CD4-positive, alpha-beta T cell (primary cell): ENCODE data around the gene ADAMTS20. TPM values are rescaled to one million over a fixed set of nuclear protein-coding genes. Genes with fewer than 3 reads are reported as not detected.

Experiments
- ATAC-seq: fragments of 200-7000 bp; cut with Tn5 transposase; one replicate; pipeline ENCODE4 v1.10.0; 2022; ENCODE audit warnings: mild to moderate bottlenecking; ENCODE audit not compliant: poor library complexity
- CTCF ChIA-PET: fragments of 350-600 bp; sonication (Branson Sonifier 250); formaldehyde crosslinking; loops from one replicate; lab custom pipeline; 2021; ENCODE audit warnings: antibody characterized with exemption, inconsistent platforms; lab: Charles Lee
- POLR2A ChIA-PET: fragments of 350-600 bp; sonication (Branson Sonifier 250); formaldehyde crosslinking; loops from one replicate; lab custom pipeline; 2021; ENCODE audit warnings: antibody characterized with exemption, inconsistent platforms; lab: Charles Lee
- DNase-seq, 14 experiments: peaks; one replicate each; pipeline ENCODE4 v3.0.0-alpha.2; 2013 to 2020; ENCODE audit warnings: mixed read lengths in 2 of 14
- H3K27ac ChIP-seq, 2 donors: one replicate each; pipeline versions ENCODE4 v1.5.1 to v1.7.0; 2013; ENCODE audit warnings: low read length in 2 of 2, low read depth in 1 of 2, mild to moderate bottlenecking in 1 of 2
- H3K27me3 ChIP-seq, 2 experiments: 1 replicate in 1 of 2; 2 replicates in 1 of 2; pipeline versions ENCODE4 v1.6.1 to v1.7.0; 2013; ENCODE audit warnings: low read length in 2 of 2, control low read depth in 1 of 2, mild to moderate bottlenecking in 1 of 2, moderate library complexity in 1 of 2; ENCODE audit not compliant: insufficient read depth in 2 of 2, control insufficient read depth in 1 of 2
- H3K36me3 ChIP-seq: one replicate; pipeline ENCODE4 v1.6.1; 2013; ENCODE audit warnings: low read length, control low read depth; ENCODE audit not compliant: insufficient read depth
- H3K4me1 ChIP-seq: one replicate; pipeline ENCODE4 v1.6.1; 2013; ENCODE audit warnings: low read length, control low read depth; ENCODE audit not compliant: insufficient read depth
- H3K4me3 ChIP-seq: one replicate; pipeline ENCODE4 v1.5.1; 2013; ENCODE audit warnings: mild to moderate bottlenecking, low read length, moderate library complexity
- H3K9me3 ChIP-seq, 2 experiments: 1 replicate in 1 of 2; 2 replicates in 1 of 2; pipeline versions ENCODE4 v1.6.1 to v1.7.0; 2013; ENCODE audit warnings: low read length in 2 of 2, mild to moderate bottlenecking in 2 of 2, control low read depth in 1 of 2, moderate library complexity in 1 of 2; ENCODE audit not compliant: control insufficient read depth in 1 of 2, insufficient read depth in 1 of 2
- H3K27ac Mint-ChIP-seq: one replicate; pipeline ENCODE4 v1.8.0; 2020; ENCODE audit warnings: mixed read lengths
- H3K27me3 Mint-ChIP-seq: one replicate; pipeline ENCODE4 v1.8.0; 2021; ENCODE audit warnings: mixed read lengths
- H3K36me3 Mint-ChIP-seq: one replicate; pipeline ENCODE4 v1.8.0; 2021; ENCODE audit warnings: low read depth, mixed read lengths
- H3K4me1 Mint-ChIP-seq: one replicate; pipeline ENCODE4 v1.8.0; 2021; ENCODE audit warnings: low read depth, mixed read lengths
- H3K4me3 Mint-ChIP-seq: one replicate; pipeline ENCODE4 v1.8.0; 2020; ENCODE audit warnings: mild to moderate bottlenecking, mixed read lengths
- H3K9me3 Mint-ChIP-seq: one replicate; pipeline ENCODE4 v1.8.0; 2020; ENCODE audit warnings: mixed read lengths
- intact Hi-C, 2 experiments: fragments of 100-400 bp; cut with DNase I in 1 of 2; cut with micrococcal nuclease in 1 of 2; formaldehyde crosslinking; loops; one replicate each; pipeline versions ENCODE4 v1.15.1 to v1.9.0; 2023 to 2025; cut with DNase I, micrococcal nuclease
- total RNA-seq, 174 experiments: library from RNA in 2 of 174; stranded (reverse) in 2 of 174; gene quantifications; one replicate each; pipeline ENCODE4 v1.2.3 and lab custom pipeline; 2021 to 2026
- TF ChIP-seq, protein P1 (sequence below): fragments of 200-600 bp; IDR thresholded peaks from one replicate; pipeline ENCODE4 v1.8.0; 2022; ENCODE audit warnings: antibody characterized with exemption, mild to moderate bottlenecking

The ADAMTS20 gene
- total RNA-seq, 2 experiments from 2014 or later, result not detected

- Mint-ChIP-seq H3K9me3 (no peaks in the 10 kb centered on the region), H3K27me3 (no peaks in the 10 kb centered on the region), H3K4me3 (no peak overlapping the region), H3K4me1 (no peaks in the 10 kb centered on the region), H3K36me3 (no peaks in the 10 kb centered on the region), H3K27ac (no peak overlapping the region)
- Histone ChIP-seq H3K4me3 (no peak overlapping the region), H3K4me1 (no peaks in the 10 kb centered on the region), H3K9me3 (peaks cover 4 to 8% of the 10 kb centered on the region in 2 experiments), H3K36me3 (no peaks in the 10 kb centered on the region), H3K27me3 (no peaks in the 10 kb centered on the region), H3K27ac (no peak overlapping the region)
- no peak for DNase-seq
- POLR2A ChIA-PET, result no interaction called here
- TF ChIP-seq, protein P1, sequence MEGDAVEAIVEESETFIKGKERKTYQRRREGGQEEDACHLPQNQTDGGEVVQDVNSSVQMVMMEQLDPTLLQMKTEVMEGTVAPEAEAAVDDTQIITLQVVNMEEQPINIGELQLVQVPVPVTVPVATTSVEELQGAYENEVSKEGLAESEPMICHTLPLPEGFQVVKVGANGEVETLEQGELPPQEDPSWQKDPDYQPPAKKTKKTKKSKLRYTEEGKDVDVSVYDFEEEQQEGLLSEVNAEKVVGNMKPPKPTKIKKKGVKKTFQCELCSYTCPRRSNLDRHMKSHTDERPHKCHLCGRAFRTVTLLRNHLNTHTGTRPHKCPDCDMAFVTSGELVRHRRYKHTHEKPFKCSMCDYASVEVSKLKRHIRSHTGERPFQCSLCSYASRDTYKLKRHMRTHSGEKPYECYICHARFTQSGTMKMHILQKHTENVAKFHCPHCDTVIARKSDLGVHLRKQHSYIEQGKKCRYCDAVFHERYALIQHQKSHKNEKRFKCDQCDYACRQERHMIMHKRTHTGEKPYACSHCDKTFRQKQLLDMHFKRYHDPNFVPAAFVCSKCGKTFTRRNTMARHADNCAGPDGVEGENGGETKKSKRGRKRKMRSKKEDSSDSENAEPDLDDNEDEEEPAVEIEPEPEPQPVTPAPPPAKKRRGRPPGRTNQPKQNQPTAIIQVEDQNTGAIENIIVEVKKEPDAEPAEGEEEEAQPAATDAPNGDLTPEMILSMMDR, result no peak
- CTCF ChIA-PET, result no interaction called here
- intact Hi-C loops, result no loop called here
- no peak for ATAC-seq
Observed at GRCh38 chr12:43332977-43333640, 218.9 kb downstream of the ADAMTS20 start.

GRCh38 chr12:43331935-43332334 is 220.1 kb downstream of the ADAMTS20 start:
- H3K27ac ChIP-seq, result no peak overlapping the region
- CTCF ChIA-PET, result no interaction called here
- H3K36me3 ChIP-seq, result no peaks in the 10 kb centered on the region
- no peak overlapping the region for H3K27ac Mint-ChIP-seq
- H3K36me3 Mint-ChIP-seq, result no peaks in the 10 kb centered on the region
- POLR2A ChIA-PET, result no interaction called here
- no peaks in the 10 kb centered on the region for H3K4me1 ChIP-seq
- TF ChIP-seq, protein P1, result no peak
- H3K4me3 ChIP-seq, result no peak overlapping the region
- no peak for ATAC-seq
- H3K9me3 ChIP-seq, result peaks cover 4 to 8% of the 10 kb centered on the region in 2 experiments
- H3K27me3 Mint-ChIP-seq, result no peaks in the 10 kb centered on the region
- H3K27me3 ChIP-seq, result no peaks in the 10 kb centered on the region
- intact Hi-C loops, result no loop called here
- no peaks in the 10 kb centered on the region for H3K9me3 Mint-ChIP-seq
- H3K4me1 Mint-ChIP-seq, result no peaks in the 10 kb centered on the region
- no peak overlapping the region for H3K4me3 Mint-ChIP-seq
- no peak for DNase-seq

- intact Hi-C loops, result no loop called here
- no peak overlapping the region for H3K27ac Mint-ChIP-seq
- Histone ChIP-seq H3K27ac (no peak overlapping the region), H3K4me3 (no peak overlapping the region), H3K9me3 (peaks cover 4 to 8% of the 10 kb centered on the region in 2 experiments), H3K27me3 (no peaks in the 10 kb centered on the region), H3K4me1 (no peaks in the 10 kb centered on the region), H3K36me3 (no peaks in the 10 kb centered on the region)
- no peaks in the 10 kb centered on the region for H3K27me3 Mint-ChIP-seq
- H3K9me3 Mint-ChIP-seq, result no peaks in the 10 kb centered on the region
- no peak overlapping the region for H3K4me3 Mint-ChIP-seq
- TF ChIP-seq, protein P1, result no peak
- DNase-seq, result no peak
- ChIA-PET POLR2A (no interaction called here), CTCF (no interaction called here)
- ATAC-seq, result no peak
- no peaks in the 10 kb centered on the region for H3K4me1 Mint-ChIP-seq
- no peaks in the 10 kb centered on the region for H3K36me3 Mint-ChIP-seq
Observed at GRCh38 chr12:43329375-43329774, 222.6 kb downstream of the ADAMTS20 start.
